HG03097 (cell line): ENCODE results near the gene ANKRD16.
"Not testable (repeated sequence)": the region's sequence is repeated elsewhere in the genome, so short reads cannot be mapped to it uniquely, and the experiment has no call there.

Experiments used
- ATAC-seq: cut with Tn5 transposase; IDR thresholded peaks from one replicate; pipeline ENCODE4 v1.9.1; 2021; ENCODE audit not compliant: unreplicated experiment, low FRiP score

ANKRD16 gene

DNA sequence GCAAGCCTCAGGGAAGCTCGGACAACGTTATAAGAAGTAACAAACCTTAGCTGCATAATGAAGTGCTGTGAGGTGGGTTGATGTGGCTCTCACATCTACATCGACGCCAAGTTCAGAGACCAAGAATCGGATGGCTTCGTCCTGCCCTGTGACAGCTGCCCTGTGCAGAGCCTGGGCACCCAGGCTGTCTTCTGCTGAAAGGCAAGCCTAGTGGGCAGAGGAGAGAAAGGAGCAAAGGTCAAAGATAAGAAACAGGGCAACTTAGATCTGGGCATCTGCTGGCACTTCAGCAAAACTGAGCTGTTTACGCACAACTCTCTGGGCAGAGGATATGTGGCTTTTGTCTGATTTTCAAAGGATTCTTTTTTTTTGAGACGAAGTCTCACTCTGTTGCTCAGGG is 6.7 kb downstream of the ANKRD16 start:
- ATAC-seq = no peak

DNA sequence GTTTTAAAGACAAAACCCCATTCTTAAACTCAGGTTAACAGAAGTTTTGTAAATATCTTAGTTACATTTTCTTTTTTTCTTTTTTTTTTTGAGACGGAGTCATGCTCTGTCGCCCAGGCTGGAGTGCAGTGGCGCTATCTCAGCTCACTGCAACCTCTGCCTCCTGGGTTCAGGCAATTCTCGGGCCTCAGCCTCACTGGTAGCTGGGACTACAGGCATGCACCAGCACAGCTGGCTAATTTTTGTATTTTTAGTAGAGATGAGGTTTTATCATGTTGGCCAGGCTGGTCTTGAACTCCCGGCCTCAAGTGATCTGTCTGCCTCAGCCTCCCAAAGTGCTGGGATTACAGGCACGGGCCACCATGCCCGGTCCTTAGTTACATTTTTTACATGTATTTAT is 12.7 kb downstream of the ANKRD16 start:
- ATAC-seq = not testable (repeated sequence)

DNA sequence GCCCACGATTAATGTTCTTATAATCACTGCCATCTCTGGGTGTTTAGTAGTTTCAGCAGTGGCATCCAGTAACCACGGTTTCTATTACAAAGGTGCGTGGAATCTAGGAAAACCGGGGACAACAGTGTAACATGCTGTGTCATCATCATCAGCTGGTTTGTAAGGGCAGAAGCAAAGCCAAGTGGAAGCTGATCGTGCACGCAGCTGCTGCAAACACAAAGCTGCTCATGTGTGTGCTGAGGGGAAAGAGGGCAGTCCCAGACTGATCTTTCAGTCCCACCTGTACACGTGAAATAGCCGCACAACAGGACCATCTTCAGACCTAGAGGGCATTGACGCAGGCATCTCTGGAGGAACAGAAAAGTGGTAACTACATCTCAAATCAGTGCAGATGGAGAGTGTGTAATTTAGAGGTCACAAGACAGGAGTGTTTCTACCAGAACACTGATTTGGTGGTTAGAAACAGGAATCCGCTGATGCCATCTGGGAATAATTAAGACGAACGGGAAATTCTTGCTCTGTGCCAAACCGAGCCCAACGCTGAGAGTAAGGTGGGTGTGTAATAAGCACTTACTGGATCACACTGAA is 13.4 kb downstream of the ANKRD16 start:
- no peak for ATAC-seq

DNA sequence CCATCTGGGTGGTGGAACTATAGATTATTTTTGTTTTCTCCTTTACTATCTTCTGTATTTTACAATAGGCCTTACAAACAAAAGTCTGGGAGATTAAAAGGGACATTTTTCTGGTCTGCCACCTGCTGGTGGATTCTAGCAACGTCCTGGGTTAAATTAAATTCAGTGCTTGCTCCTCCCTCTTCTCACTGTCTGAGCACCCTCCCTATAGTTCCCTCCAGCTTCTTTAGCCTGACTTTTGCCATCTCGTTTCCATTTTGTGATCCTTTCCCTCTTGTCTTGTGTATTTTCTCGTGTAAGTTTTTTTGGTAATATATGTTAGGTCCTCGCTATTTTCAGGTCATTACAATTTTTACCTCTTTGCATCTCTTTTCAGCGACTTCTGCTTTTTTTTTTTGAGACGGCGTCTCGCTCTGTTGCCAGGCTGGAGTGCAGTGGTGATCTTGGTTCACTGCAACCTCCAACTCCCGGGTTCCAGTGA is 16.1 kb downstream of the ANKRD16 start:
- ATAC-seq = peak; percentile 53

DNA sequence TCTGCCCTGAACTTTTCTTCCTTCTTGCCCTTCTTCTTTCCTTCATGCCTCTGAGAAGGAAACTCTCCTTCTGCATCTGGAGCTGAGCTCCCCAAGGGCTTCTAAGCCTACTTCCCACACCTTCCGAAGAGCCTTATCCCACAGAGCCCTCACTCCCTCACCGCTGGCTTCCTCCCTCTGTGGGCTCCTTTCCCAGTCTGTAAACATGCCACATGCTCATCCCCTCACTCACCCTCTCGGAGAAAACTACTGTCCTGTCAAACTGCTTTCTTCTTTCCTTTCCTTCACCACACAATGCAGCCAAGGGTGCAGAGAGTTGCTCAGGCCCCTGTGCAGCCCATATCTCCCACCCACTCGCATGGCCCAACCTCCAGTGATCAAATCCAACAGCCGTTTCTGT is 18.1 kb downstream of the ANKRD16 start:
- ATAC-seq = no peak

DNA sequence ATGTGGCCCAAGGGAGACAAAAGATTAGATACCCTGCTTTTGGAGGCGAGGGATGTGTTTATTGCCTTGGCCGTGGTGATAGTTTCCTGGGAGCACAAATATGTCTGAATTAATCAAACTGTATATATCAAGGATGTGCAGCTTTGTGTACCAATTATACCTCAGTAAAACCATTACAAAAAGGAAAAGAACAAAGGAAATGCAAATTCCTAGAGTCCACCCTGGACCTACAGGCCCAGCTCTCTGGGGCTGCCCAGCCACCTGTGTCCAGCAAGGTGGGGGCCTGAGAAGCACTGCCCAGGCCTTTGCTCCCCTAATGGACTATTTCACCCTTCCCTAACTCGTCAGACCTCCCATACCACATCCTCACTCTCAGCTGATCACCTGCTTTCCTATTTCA is 20.5 kb downstream of the ANKRD16 start:
- no peak for ATAC-seq

DNA sequence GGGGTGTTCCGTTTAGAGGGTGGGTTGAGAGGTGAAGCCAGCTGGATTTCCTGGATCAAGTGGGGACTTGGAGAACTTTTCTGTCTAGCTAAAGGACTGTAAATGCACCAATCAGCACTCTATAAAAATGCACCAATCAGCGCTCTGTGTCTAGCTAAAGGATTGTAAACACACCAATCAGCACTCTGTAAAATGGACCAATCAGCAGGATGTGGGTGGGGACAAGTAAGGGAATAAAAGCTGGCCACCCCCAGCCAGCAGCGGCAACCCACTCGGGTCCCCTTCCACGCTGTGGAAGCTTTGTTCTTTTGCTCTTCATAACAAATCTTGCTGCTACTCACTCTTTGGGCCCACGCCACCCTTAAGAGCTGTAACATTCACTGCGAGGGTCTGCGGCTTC is 21.3 kb downstream of the ANKRD16 start:
- ATAC-seq = not testable (repeated sequence)

DNA sequence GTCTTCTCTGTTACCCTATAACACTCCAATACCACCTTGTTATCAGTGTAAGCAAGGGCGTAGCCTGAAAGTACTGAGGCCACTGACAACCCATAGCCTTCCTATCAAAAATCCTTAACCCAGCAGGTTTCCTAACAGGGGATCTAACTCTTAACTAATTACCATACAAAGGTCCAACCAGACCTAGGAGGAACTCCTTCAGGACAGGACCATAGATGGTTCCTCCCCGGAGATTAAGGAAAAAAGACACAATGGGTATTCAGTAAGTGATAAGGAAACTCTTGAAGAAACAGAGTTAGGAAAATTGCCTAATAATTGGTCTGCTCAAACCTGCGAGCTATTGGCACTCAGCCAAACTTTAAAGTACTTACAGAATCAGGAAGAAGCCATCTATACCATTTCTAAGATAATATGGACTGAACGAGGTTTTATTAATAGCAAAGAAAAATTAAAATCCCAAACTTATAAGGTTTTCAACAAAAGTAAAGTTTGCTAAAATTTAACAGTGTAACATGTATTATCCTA is 22.5 kb downstream of the ANKRD16 start:
- not testable (repeated sequence) for ATAC-seq

DNA sequence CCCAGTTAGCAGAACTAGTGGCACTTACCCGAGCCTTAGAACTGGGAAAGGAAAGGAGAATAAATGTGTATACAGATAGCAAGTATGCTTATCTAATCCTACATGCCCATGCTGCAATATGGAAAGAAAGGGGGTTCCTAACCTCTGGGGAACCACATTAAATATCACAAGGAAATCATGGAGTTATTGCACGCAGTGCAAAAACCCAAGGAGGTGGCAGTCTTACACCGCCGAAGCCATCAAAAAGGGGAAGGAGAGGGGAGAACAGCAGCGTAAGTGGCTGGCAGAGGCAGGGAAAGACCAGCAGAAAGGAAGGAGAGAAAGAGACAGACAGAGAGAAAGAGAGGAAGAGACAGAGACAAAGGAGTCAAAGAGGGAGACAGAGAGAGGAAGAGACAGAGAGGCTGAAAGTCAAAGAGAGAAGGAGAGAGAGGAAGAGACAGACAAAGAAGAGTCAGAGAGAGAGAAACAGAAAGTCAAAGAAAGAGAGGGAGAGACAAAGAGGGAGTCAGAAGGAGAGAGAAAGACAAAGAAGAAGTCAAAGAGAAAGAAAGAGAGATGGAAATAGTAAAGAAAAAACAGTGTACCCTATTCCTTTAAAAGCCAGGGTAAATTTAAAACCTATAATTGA is 23.1 kb downstream of the ANKRD16 start:
- not testable (repeated sequence) for ATAC-seq

DNA sequence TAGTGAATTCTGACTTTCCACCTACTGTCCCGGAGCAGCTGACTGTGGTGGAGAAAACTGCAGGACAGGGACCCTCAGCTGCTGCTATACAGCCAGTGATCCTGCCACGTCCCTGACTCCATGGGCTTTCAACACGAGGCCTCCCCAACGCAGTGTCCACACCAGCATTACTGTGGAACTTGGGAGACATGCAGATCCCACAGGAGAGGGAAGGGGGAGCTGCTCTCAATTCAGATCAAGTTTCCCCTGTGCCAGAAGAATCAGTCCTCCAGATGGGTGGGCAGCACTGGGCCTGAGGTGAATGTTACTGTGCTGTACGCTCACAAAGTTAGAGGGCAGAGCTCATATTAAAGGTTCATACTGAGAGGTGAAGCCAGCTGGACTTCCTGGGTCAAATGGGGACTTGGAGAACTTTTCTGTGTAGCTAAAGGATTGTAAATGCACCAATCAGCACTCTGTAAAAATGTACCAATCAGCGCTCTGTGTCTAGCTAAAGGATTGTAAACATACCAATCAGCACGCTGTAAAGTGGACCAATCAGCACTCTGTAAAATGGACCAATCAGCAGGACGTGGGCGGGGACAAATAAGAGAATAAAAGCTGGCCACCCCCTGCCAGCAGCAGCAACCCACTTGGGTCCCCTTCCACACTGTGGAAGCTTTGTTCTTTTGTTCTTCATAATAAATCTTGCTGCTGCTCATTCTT is 26.6 kb downstream of the ANKRD16 start:
- ATAC-seq = not testable (repeated sequence)

DNA sequence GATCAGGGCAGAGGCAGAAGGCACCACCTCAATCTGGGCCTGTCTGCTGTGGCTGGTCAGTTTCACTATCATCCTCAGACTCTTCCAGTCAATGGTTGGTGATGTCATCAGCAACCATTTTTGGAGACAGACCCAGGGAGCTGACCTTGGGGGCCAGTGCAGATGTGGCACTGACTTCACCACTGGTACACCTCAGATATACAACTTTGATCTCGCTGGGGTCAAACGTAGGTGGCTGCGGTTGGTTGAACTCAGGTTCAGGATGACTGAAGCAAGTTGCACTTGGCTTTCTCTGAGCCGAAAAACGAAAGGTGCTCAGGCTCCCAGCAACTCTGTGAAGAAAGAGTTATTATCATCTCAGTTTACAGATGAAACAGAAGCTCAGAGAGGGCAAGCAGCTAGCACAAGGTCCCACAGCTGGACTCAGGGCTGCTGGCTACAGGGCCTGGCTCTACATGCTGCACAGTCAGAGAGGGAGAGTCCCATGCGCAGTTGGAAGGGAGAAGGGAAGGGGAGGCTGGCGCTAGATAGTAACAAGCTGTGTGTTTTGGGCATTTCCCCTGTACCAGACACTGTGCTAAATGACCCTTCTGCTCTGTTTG is 27.2 kb downstream of the ANKRD16 start:
- ATAC-seq = peak; percentile 97

DNA sequence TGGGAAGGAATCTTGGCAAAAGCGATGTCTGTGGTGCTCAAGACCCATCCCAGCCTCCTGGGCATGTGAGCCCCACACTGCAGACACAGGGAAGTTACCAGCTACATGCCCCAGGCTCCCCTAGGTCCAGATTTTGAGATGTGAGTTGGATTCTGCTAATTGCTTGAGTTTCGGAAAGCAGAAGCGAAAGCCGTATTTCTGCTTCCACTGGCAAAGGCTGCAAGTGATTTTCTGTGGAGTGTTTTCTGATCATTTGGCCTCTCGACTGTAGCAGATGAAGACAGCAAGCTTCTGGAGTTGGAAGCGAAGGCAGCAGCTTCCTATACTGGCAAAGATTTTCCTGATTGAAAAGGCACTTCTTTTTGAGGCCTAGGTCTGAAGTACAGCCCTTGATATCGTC is 29.6 kb downstream of the ANKRD16 start:
- no peak for ATAC-seq

DNA sequence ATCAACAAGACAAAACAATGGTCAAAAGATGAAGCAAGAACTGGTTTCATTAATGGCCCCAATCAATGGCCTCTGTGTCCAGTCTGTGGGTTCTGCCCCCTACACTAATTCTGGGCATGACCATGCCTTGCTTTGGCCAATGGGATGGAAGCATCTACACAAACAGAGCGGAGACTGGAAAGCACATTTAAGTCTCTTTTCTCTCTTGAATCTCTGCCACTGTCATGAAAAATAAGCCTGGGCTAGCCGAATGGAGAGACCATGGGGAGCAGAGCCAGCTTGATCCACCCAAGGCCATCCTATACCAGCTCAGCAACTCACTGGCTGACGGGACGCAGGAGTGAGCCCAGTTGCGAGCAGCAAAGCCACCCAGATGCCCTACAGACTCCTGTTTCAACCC is 30.9 kb downstream of the ANKRD16 start:
- no peak for ATAC-seq

DNA sequence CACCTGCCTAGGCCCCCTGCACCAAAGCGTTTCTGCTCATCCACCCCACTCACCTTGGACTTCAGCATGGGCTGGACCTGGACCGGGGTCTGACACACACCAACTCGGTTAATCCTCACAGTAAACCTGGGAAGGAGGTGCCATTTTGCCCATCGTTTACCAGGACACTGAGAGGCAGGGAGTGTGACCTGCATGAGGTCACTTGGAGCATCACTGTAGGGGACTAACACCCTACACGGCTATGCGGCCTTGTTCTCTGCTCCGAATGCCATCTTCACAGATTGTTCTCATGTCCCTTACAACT is 33.0 kb downstream of the ANKRD16 start:
- ATAC-seq = no peak

DNA sequence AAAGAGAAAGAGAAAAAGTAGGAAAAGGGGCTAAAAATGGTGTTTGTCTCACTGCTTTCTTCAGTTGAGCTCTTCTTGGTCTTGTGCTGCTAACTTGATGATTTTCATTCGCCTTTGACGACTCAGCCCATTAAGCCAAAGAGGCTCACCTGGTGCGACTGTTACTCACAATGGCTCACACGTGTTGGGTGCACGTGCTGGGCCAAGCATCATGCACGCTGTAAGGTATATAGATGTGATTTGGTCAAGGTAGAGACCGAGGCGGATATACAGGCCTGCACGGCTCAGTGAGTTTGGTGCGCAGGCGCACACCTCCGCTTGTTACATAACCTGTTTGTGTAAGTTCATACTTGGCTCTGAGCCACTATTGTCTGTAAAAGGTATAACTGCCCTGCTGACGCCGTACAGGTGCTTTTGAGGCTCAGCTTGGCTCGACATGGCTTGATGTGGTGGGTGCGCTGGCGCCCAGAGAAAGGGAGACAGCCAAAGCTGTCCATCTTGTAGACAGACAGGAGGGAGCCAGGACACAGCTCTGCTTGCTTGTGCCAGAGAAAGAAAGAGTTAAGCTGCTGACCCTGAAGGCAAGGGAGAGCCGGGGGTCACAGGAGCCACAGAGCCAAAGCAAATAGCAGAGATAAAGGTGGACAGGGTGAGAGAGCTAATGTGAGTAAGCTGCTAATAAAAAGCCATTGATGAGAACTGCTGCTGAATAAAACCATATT is 33.6 kb downstream of the ANKRD16 start:
- ATAC-seq = no peak

DNA sequence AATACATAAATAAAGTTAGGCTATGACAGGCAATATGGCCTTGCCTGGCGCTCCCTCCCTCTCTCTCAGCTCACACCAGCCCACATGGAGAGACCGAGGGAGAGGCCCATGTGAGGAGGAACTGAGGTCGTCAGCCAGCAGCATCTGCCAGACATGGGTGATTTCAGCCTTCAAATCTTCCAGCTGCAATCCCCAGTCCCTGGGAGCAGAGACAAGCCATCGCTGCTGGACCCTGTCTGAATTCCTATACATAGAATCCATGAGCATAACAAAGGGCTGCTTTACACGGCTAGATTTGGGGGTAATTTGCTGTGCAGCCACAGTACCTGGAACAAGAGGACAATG is 35.6 kb downstream of the ANKRD16 start:
- no peak for ATAC-seq

DNA sequence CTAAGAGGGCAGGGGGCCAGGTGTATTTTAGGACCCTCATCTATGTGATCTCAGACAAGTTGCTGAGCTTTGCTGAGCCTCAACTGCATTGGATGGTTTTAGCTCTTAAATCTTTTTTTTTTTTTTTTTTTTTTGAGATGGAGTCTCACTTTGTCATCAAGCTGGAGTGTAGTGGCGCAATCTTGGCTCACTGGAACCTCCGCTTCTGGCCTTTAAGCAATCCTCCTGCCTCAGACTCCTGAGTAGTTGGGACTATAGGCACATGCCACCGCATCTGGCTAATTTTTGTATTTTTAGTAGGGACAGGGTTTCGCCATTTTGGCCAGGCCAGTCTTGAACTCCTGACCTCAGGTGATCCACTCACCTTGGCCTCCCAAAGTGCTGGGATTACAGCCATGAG is 43.0 kb downstream of the ANKRD16 start:
- not testable (repeated sequence) for ATAC-seq

DNA sequence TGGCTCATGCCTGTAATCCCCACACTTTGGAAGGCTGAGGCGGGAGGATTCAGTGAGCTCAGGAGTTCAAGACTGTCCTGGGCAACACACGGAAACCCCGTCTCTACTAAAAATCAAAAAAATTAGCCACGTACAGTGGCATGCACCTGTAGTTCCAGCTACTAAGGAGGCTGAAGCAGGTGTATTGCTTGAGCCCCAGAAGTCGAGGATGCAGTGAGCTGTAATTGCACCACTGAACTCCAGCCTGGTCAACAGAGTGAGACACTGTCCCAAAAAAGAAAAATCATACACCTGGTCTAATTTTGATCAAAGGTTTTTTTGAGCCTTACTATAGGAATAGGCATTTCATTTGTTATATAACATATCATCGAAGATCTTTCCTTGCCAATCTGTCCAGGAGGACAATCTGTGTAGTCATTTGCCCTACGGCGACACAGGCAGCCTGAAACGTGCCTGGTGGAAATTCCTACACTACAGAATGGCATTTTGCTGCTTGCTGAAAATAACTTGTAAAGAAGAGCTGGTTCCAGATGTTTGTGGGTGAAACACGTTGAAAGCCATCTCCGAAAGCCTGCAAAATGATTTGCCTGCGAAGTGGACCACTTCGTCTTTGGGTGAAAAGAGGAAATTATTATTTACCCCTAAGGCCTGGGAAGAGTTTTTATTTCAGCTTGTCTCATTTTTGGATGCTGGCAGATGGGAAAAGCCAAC is 45.2 kb downstream of the ANKRD16 start:
- ATAC-seq = no peak

DNA sequence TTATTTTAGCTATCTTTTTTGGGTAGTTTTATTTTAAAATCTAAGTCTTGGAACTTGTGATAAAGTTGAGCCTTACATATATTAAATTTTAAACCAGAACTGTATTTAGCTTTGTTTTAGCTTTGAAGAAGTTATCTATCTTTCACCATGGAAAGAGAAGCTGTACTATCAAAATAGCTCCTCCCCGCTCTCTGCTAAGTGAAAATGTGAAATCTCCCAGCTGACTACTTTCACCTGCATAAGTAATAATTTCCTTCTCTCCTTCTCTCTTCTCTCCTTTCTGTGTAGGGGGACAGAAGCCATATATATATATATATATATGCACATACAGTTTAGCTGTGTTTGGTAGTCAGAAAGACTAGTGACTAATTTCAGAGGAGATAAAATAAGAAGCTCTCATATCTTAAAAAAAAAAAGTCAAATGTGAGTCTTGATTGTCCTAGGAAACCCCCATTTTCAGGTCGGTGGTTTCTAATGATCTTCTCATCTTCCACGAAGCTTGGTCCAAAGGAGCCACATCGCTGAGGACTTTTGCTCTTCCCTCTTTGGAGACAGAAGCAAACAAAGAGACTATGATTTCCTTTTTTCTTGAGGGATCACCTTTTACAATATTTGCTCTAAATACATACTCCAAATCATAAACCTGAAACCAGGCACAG is 45.9 kb downstream of the ANKRD16 start:
- ATAC-seq = no peak

DNA sequence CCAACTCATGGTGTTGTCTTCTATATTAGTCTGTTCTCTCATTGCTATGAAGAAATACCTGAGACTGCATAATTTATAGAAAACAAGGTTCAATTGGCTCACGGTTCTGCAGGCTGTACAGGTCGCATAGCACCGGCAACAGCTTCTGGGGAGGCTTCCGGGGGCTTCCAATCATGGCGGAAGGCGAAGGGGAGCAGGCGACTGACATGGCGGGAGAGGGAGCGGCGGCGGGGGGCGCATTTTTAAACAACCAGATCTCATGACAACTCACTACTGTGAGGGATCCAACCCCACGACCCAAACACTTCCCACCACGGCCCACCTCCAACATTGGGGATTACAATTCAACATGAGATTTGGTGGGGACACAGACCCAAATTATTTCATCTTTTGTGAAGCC is 47.7 kb downstream of the ANKRD16 start:
- ATAC-seq = no peak
